T-helper 22 cell (primary cell): ENCODE data around the gene FTCD.

Experiments
- DNase-seq: peaks from one replicate; pipeline ENCODE4 v3.0.0-alpha.2; 2020; ENCODE audit warnings: low read depth

FTCD gene

DNA sequence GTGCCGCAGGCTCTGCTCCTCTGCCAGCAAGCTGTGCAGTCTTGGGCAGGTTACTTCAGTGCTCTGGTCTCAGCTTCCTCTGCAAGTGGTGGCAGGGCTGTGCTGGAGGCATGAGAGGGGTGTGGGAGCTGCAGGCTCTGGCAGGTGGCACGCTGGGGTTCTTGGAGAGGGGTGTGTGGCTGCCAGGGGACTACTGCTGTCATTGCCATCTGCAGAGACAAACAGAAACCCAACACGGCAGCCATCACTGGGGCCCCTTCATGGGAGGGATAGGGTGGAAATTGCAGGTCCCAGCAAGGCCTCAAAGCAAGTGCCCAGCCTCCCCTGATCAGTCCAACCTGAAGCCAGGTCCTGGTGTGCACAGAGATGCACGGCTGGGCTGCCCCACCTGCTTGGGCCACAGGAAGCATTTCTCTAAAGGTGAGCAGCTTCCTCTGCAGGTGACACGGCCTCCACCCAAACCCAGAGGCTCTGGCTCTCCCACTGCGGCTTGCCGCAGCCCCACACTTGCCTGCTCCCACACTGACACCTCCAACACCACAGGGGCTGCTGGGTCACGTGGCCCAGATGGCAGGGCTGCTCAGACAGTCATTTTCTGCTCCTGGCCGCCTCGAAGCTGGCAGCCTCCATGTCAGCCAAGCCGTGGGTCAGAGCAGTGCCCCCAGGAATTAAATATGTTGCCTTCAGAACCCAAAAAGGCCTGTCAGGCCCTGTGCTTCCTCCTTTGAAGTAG, 61.5 kb downstream of the FTCD start:
- no peak for DNase-seq

DNA sequence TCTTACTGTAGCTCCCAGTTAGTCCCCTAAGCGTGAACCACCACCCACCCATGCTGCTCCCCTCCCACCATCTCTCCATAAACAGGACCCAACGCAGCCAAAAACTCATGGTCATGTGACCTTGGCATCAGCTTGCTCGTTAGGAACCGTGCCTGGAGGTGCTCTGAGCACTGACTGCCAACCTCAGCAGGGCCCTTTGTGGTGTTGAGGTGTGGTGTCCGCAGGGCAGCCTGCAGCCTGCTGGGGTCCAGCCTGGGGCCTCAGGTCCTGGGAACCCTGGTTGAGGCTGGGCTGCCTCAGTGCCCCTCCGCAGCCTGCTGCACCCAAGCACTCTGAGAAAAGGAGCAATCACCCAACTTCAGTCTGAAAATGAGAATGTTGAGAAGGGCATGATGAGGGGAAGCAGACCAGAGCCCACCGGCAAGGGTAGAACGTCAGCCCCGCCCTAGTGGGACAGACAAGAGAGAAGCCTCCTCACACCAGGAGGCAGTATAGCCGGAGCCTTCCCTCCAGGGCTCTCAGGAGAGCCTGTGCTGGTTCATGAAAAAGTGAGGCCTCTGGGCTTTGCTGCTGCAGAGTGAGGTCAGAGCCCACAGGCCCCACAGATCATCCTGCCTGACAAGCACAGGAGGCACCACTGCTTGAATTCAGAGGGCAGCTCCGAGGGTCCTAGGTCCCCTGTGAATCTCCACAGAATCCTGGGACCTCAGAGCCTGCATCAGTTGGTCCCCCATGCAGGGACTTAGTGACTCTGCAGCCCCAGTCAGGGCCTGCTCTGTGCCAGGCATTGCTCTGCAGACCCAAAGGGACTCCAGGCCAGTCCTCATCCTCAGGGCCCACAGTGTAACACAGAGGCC, 62.3 kb downstream of the FTCD start:
- DNase-seq, result no peak

DNA sequence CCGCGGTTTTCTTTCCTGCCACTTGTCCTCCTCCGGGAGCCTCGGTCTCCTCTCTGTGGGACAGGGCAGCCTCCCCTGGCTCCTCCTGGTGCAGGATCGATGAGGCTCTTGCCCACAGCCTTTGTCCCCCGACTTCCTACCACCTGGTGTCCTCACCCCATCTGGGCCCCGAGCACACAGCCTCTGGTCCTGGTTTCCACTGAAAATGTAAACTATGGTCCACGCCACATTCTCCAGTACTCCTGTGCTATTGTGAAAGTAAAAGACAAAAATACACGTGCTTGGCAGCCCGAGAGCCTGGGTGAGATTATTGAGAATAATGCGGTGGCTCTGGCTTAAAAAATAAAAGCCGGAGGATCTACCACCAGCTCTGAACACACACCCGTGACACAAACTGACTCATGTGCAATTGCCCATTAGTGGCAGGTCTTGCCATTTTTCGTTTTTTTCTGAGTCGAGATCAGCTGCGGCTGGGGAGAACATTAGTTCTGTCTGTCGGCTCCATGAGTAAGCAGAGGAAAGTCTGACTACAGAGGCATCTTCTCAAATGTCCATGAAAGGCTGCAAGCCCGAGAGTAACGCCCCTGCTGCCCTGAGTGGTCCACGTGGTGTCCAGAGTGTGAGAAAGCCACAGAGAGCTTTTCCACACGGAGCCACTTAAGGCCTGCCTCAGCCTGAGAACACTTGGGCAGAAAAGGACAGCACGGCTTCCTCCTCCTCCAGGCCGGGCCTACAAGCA, 63.2 kb downstream of the FTCD start:
- no peak for DNase-seq

DNA sequence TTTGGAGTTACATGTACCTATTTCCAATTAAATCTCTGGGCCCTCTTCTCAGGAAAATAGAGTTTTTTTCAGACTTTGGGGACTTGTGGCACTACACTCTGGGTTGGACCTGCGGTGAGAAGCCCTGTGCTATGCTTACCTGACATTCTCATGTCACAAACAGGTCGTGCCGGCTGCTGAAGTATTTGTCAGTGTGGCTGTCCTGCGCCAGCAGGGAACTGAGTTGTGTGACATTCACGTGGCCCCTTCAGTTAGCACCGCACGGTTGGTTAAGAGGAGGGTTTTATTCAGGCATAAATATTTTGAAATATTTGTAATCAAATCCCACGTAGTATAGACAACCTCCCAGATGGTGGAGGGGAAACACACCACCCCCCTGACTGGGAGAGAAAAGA, 63.8 kb downstream of the FTCD start:
- no peak for DNase-seq

DNA sequence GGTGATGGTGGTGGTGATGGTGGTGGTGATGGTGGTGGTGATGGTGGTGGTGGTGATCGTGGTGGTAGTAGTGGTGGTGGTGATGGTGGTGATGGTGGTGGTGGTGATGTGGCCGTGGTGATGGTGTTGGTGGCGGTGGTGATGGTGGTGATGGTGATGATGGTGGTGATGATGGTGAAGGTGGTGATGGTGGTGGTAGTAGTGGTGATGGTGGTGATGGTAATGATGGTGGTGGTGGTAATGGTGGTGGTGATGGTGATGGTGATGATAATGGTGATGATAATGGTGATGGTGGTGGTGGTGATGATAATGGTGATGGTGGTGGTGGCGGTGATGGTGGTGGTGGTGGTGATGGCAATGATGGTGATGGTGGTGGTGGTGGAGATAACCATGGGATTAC, 64.3 kb downstream of the FTCD start:
- no peak for DNase-seq

DNA sequence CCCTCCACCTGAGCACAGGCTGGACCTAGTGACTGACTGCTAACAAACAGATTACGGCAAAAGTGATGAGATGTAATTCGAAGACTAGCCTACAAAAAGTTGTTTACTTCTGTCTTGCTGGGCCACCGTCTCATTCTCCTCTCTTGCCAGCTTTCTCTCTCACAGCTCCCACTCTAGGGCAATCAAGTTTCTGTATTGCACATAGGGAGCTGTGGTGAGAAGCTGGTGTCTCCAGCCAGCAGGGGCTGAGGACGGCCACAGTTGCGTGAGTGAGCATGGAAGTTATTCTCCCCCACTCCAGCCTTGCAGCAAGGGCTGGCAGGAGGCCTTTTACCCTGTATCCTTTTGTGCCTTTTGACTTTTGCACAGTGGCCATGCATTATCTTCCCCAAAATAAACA, 66.1 kb downstream of the FTCD start:
- no peak for DNase-seq

DNA sequence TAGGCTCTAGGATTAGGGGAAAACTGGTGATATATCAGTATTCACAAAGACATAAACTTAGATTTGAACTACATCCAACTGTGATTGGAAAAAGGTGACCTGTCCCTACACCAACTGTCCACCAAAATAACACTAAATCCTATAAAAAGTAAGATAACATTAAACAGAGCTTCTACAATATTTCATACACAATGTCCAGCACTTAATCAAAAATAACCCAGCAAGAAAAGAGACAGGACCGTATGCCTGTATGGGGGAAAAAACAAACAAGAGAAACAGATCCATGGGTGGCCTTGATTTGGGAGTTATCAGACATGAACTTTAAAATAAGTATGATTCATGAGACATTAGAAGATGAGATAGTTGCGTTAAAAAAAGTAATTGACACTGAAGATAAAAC, 67.2 kb downstream of the FTCD start:
- no peak for DNase-seq

DNA sequence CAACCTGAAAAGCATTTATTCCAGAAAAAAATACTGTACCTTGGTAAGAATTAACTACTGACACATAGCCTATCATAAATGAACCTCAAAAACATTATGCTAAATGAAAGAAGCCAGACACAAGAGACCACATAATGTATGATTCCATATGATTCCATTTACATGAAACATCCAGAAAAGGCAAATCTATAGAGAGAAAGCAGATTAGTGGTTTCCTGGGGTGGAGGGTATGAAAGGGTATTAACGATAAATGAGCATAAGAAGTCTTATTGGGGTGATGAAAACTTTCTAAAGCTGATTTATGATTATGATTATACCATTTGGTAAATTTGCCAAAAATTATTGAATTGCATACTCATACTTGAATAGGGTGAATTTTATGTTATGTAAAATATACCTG, 67.7 kb downstream of the FTCD start:
- DNase-seq, result no peak
